Stimulated activated CD8-positive, alpha-beta memory T cell treated with anti-CD3 and anti-CD28 coated beads, Interleukin-15, amount 100 ng/mL, for 1 hour (primary cell): Measurements from ENCODE around the gene XPOT.

ENCODE experiments used
- DNase-seq: peaks from one replicate; pipeline ENCODE4 v3.0.0-alpha.2; 2020; ENCODE audit warnings: low read depth

XPOT gene

GRCh38 chr12:64418209-64418608, 14.0 kb downstream of the XPOT start:
- DNase-seq = no peak

GRCh38 chr12:64419696-64420095, 15.5 kb downstream of the XPOT start:
- no peak for DNase-seq

GRCh38 chr12:64427988-64428387, 23.8 kb downstream of the XPOT start:
- DNase-seq = no peak

- no peak for DNase-seq
Measured at GRCh38 chr12:64428956-64429355, 24.8 kb downstream of the XPOT start.

- no peak for DNase-seq
Measured at GRCh38 chr12:64430886-64431285, 26.7 kb downstream of the XPOT start.

- no peak for DNase-seq
Measured at GRCh38 chr12:64431791-64432190, 27.6 kb downstream of the XPOT start.

- DNase-seq = no peak
Measured at GRCh38 chr12:64433915-64434314, 29.7 kb downstream of the XPOT start.

GRCh38 chr12:64440100-64440499, 35.9 kb downstream of the XPOT start:
- DNase-seq = no peak

- no peak for DNase-seq
Measured at GRCh38 chr12:64445490-64445889, 41.3 kb downstream of the XPOT start.

- no peak for DNase-seq
Measured at GRCh38 chr12:64446295-64446694, 42.1 kb downstream of the XPOT start.

GRCh38 chr12:64450057-64450640, 46.0 kb downstream of the XPOT start:
- no peak for DNase-seq

GRCh38 chr12:64450711-64451486, 46.7 kb downstream of the XPOT start:
- no peak for DNase-seq

GRCh38 chr12:64451687-64452558, 47.7 kb downstream of the XPOT start, which contains the start of gene TBK1:
Gene TBK1 (plus strand): TSS chr12:64452120. CDS start chr12:64455871, 3,751 bp downstream.
- peak; percentile 32 for DNase-seq

GRCh38 chr12:64452559-64453329, 48.6 kb downstream of the XPOT start:
- DNase-seq = no peak

- DNase-seq = no peak
Measured at GRCh38 chr12:64455506-64455905, 51.3 kb downstream of the XPOT start.

GRCh38 chr12:64456119-64456518, 51.9 kb downstream of the XPOT start:
- no peak for DNase-seq

- no peak for DNase-seq
Measured at GRCh38 chr12:64457032-64457431, 52.8 kb downstream of the XPOT start.

- DNase-seq = no peak
Measured at GRCh38 chr12:64457466-64457865, 53.3 kb downstream of the XPOT start.

GRCh38 chr12:64457923-64458322, 53.7 kb downstream of the XPOT start:
- no peak for DNase-seq

- DNase-seq = no peak
Measured at GRCh38 chr12:64459394-64459891, 55.3 kb downstream of the XPOT start.

- DNase-seq = no peak
Measured at GRCh38 chr12:64461634-64462414, 57.6 kb downstream of the XPOT start.
